Liver (tissue), 9 donors: ENCODE data around the gene PSMC4. TPM values are rescaled to one million over a fixed set of nuclear protein-coding genes. Genes with fewer than 3 reads are reported as not detected.

Experiments used
- DNase-seq: peaks from one replicate; pipeline ENCODE4 v3.0.0-alpha.2; 2017; ENCODE audit warnings: low spot score
- H3K27ac ChIP-seq, 2 donors: one replicate each; pipeline ENCODE4 v1.7.0; 2013; ENCODE audit warnings: inconsistent platforms in 2 of 2, low read length in 2 of 2, control low read depth in 1 of 2, low read depth in 1 of 2, mild to moderate bottlenecking in 1 of 2
- H3K27me3 ChIP-seq, 4 donors: one replicate each; pipeline versions ENCODE4 v1.6.1 to v1.7.0; 2013; ENCODE audit warnings: low read length in 3 of 4, inconsistent platforms in 1 of 4, mild to moderate bottlenecking in 1 of 4, moderate library complexity in 1 of 4; ENCODE audit not compliant: control insufficient read depth in 4 of 4, insufficient read depth in 4 of 4
- H3K36me3 ChIP-seq, 4 donors: one replicate each; pipeline versions ENCODE4 v1.6.1 to v1.7.0; 2013; ENCODE audit warnings: low read length in 3 of 4, mild to moderate bottlenecking in 3 of 4, low read depth in 1 of 4, moderate library complexity in 1 of 4; ENCODE audit not compliant: control insufficient read depth in 4 of 4, insufficient read depth in 3 of 4
- H3K4me1 ChIP-seq, 4 donors: one replicate each; pipeline versions ENCODE4 v1.6.1 to v1.7.0; 2013; ENCODE audit warnings: low read length in 3 of 4, mild to moderate bottlenecking in 3 of 4, moderate library complexity in 1 of 4; ENCODE audit not compliant: control insufficient read depth in 4 of 4, insufficient read depth in 4 of 4
- H3K4me3 ChIP-seq, 3 donors: one replicate each; pipeline versions ENCODE4 v1.6.1 to v1.7.0; 2013; ENCODE audit warnings: low read length in 3 of 3, control low read depth in 1 of 3, low read depth in 1 of 3, mild to moderate bottlenecking in 1 of 3
- H3K9ac ChIP-seq, 2 donors: one replicate each; pipeline ENCODE4 v1.7.0; 2013; ENCODE audit warnings: low read length in 2 of 2, mild to moderate bottlenecking in 2 of 2, moderate library complexity in 2 of 2, control low read depth in 1 of 2, low read depth in 1 of 2
- H3K9me3 ChIP-seq, 4 donors: one replicate each; pipeline versions ENCODE4 v1.6.1 to v1.7.0; 2013; ENCODE audit warnings: low read length in 3 of 4; ENCODE audit not compliant: control insufficient read depth in 4 of 4
- CTCF ChIP-seq: fragments of 150-350 bp; IDR thresholded peaks from 2 replicates; pipeline ENCODE4 v1.5.1; 2017; ENCODE audit warnings: improper control_type of control experiment, low read depth, low read length; ENCODE audit not compliant: missing input control
- EGR1 ChIP-seq, 2 donors: IDR thresholded peaks; 2 replicates each; pipeline ENCODE4 v1.6.1; 2016 to 2018; ENCODE audit warnings: antibody characterized with exemption in 2 of 2, low read depth in 2 of 2
- FOXA2 ChIP-seq: IDR thresholded peaks from 2 replicates; pipeline ENCODE4 v1.6.1; 2016; ENCODE audit warnings: antibody characterized with exemption
- GABPA ChIP-seq, 2 donors: IDR thresholded peaks in 1 of 2; conservative IDR thresholded peaks in 1 of 2; 2 replicates each; pipeline ENCODE4 v1.6.1; 2016; ENCODE audit warnings: antibody characterized with exemption in 2 of 2, mild to moderate bottlenecking in 1 of 2, moderate library complexity in 1 of 2
- HNF4A ChIP-seq, 2 donors: conservative IDR thresholded peaks; 2 replicates each; pipeline ENCODE4 v1.6.1; 2016; ENCODE audit warnings: antibody characterized with exemption in 2 of 2, mild to moderate bottlenecking in 2 of 2
- HNF4G ChIP-seq: IDR thresholded peaks from 2 replicates; pipeline ENCODE4 v1.6.1; 2016; ENCODE audit warnings: antibody characterized with exemption
- JUND ChIP-seq, 2 donors: IDR thresholded peaks; 2 replicates each; pipeline ENCODE4 v1.6.1; 2016; ENCODE audit warnings: antibody characterized with exemption in 2 of 2
- MAX ChIP-seq: IDR thresholded peaks from 2 replicates; pipeline ENCODE4 v1.6.1; 2016; ENCODE audit warnings: antibody characterized with exemption
- NR2F2 ChIP-seq: IDR thresholded peaks from 2 replicates; pipeline ENCODE4 v1.6.1; 2016; ENCODE audit warnings: antibody characterized with exemption
- REST ChIP-seq: IDR thresholded peaks from 2 replicates; pipeline ENCODE4 v1.6.1; 2016; ENCODE audit warnings: antibody characterized with exemption, mild to moderate bottlenecking
- TAF1 ChIP-seq: conservative IDR thresholded peaks from 2 replicates; pipeline ENCODE4 v1.6.1; 2016; ENCODE audit warnings: antibody characterized with exemption, mild to moderate bottlenecking
- YY1 ChIP-seq: IDR thresholded peaks from 2 replicates; pipeline ENCODE4 v1.6.1; 2016; ENCODE audit warnings: antibody characterized with exemption, mild to moderate bottlenecking
- ZBTB33 ChIP-seq: IDR thresholded peaks from 2 replicates; pipeline ENCODE4 v1.6.1; 2016; ENCODE audit warnings: antibody characterized with exemption
- WGBS: extraction: QIAGEN DNeasy Blood & Tissue Kit; methylation state at CpG from one replicate; pipeline ENCODE4 v1.1.7; 2013; 5-methylcytosine and 5-hydroxymethylcytosine counted together
- polyA plus RNA-seq, 2 donors: library from polyadenylated mRNA; stranded (reverse) in 1 of 2; unstranded in 1 of 2; fragments of 200-250 nt in 1 of 2; fragments of >200 nt in 1 of 2; fragmentation: Nextera tagmentation in 1 of 2; extraction: Ambion mirVana in 1 of 2; gene quantifications; one replicate each; pipeline versions ENCODE4 v1.2.1 to v1.2.3, GENCODE V29; 2013 to 2015
- total RNA-seq, 2 donors: library from RNA; depleted of rRNA; stranded (reverse); fragments of >200 nt; gene quantifications; one replicate each; pipeline ENCODE4 v1.2.3, GENCODE V29; 2014
- donor health status: healthy.
- donor health status: healthy.
- donor health status: healthy.
- donor health status: healthy.
- donor health status: healthy.

PSMC4 gene
- total and polyA plus RNA-seq, 4 donors, result 46.0 to 89.3 (median 79.7) TPM

- H3K4me1 ChIP-seq, result no peaks in the 10 kb centered on the region
- H3K27me3 ChIP-seq, result no peaks in the 10 kb centered on the region
- WGBS, result 83% methylated on average over 4 of the region's 4 CpGs
- H3K27ac ChIP-seq, result no peak overlapping the region
- no peaks in the 10 kb centered on the region for H3K36me3 ChIP-seq
- H3K9me3 ChIP-seq, result peaks cover 0 to 3% (median 0%) of the 10 kb centered on the region in 4 donors
- no peak for TF ChIP-seq JUND (IDR thresholded peaks at IDR 0.05)
- TF ChIP-seq CTCF, result no peak
- no peak for TF ChIP-seq TAF1
- no peak for TF ChIP-seq FOXA2
- TF ChIP-seq REST, result no peak
- TF ChIP-seq GABPA (IDR thresholded peaks at IDR 0.05 in 1 of 2, conservative IDR thresholded peaks at IDR 0.05 in 1 of 2), result no peak
- DNase-seq, result no peak
- no peak overlapping the region for H3K4me3 ChIP-seq
- H3K9ac ChIP-seq, result no peak overlapping the region
These were observed 47.1 kb upstream of the PSMC4 start for GRCh38 chr19:39923862-39924261.

GRCh38 chr19:39924389-39924788, 46.6 kb upstream of the PSMC4 start:
- no peak overlapping the region for H3K27ac ChIP-seq
- no peak for DNase-seq
- no peak overlapping the region for H3K4me3 ChIP-seq
- WGBS, result 97% methylated on average over 37 of the region's 37 CpGs
- H3K36me3 ChIP-seq, result no peaks in the 10 kb centered on the region
- no peaks in the 10 kb centered on the region for H3K27me3 ChIP-seq
- peaks cover 0 to 3% (median 0%) of the 10 kb centered on the region in 4 donors for H3K9me3 ChIP-seq
- H3K9ac ChIP-seq, result no peak overlapping the region
- H3K4me1 ChIP-seq, result no peaks in the 10 kb centered on the region
- no peak for TF ChIP-seq YY1
- TF ChIP-seq CTCF, result no peak
- no peak for TF ChIP-seq EGR1 (IDR thresholded peaks at IDR 0.05; ENCODE audit: low read depth in 2 of 2)
- no peak for TF ChIP-seq JUND (IDR thresholded peaks at IDR 0.05)
- TF ChIP-seq NR2F2, result no peak
- no peak for TF ChIP-seq MAX
- TF ChIP-seq HNF4G, result no peak
- TF ChIP-seq ZBTB33, result no peak
- no peak for TF ChIP-seq TAF1
- TF ChIP-seq HNF4A (conservative IDR thresholded peaks at IDR 0.05), result no peak
